Cerebellar cortex (tissue), 1 donor: ENCODE results near the gene PPHLN1.

Experiments
- DNase-seq: peaks from one replicate; pipeline ENCODE4 v3.0.0-alpha.2; 2015; ENCODE audit warnings: low spot score

PPHLN1 gene

GRCh38 chr12:42325653-42326474 lies at the start of gene PPHLN1, which contains the start of gene ZCRB1:
Gene PPHLN1 (plus strand): TSS chr12:42326167. CDS start chr12:42335903, 9,736 bp downstream.
Gene ZCRB1 (minus strand): TSS chr12:42326094. CDS start chr12:42324102, 1,992 bp downstream.
- peak; percentile 85 for DNase-seq

- no peak for DNase-seq
These were observed 48.4 kb upstream of the PPHLN1 start for GRCh38 chr12:42277396-42278127.

- no peak for DNase-seq
These were observed 47.8 kb upstream of the PPHLN1 start for GRCh38 chr12:42278128-42278510.

GRCh38 chr12:42281278-42281677 lies 44.7 kb upstream of the PPHLN1 start:
- DNase-seq = no peak

- DNase-seq = no peak
These were observed 44.1 kb upstream of the PPHLN1 start for GRCh38 chr12:42281844-42282243.

GRCh38 chr12:42282294-42282693 lies 43.7 kb upstream of the PPHLN1 start:
- DNase-seq = no peak

- DNase-seq = no peak
These were observed 42.2 kb upstream of the PPHLN1 start for GRCh38 chr12:42283739-42284138.

GRCh38 chr12:42284157-42284556 lies 41.8 kb upstream of the PPHLN1 start:
- no peak for DNase-seq

GRCh38 chr12:42284876-42285275 lies 41.1 kb upstream of the PPHLN1 start:
- DNase-seq = no peak

- no peak for DNase-seq
These were observed 40.5 kb upstream of the PPHLN1 start for GRCh38 chr12:42285431-42285830.

- no peak for DNase-seq
These were observed 39.2 kb upstream of the PPHLN1 start for GRCh38 chr12:42286741-42287140.

GRCh38 chr12:42288544-42288943 lies 37.4 kb upstream of the PPHLN1 start:
- DNase-seq = no peak

- DNase-seq = no peak
These were observed 34.3 kb upstream of the PPHLN1 start for GRCh38 chr12:42291680-42292079.

- no peak for DNase-seq
These were observed 29.4 kb upstream of the PPHLN1 start for GRCh38 chr12:42296503-42297109.

GRCh38 chr12:42298887-42299286 lies 27.1 kb upstream of the PPHLN1 start:
- DNase-seq = no peak

GRCh38 chr12:42299392-42300308 lies 26.3 kb upstream of the PPHLN1 start:
- no peak for DNase-seq

- no peak for DNase-seq
These were observed 19.7 kb upstream of the PPHLN1 start for GRCh38 chr12:42306297-42306696.

GRCh38 chr12:42308390-42308789 lies 17.6 kb upstream of the PPHLN1 start:
- DNase-seq = no peak

- no peak for DNase-seq
These were observed 16.0 kb upstream of the PPHLN1 start for GRCh38 chr12:42309996-42310395.

- no peak for DNase-seq
These were observed 10.9 kb upstream of the PPHLN1 start for GRCh38 chr12:42315108-42315507.

- DNase-seq = no peak
These were observed 5.2 kb upstream of the PPHLN1 start for GRCh38 chr12:42320796-42321195.

GRCh38 chr12:42322567-42322966 lies 3.4 kb upstream of the PPHLN1 start:
- DNase-seq = no peak
